ENCODE data around the gene SMG6. TPM values are rescaled to one million over a fixed set of nuclear protein-coding genes. Genes with fewer than 3 reads are reported as not detected.

The SMG6 gene
- total and polyA plus RNA-seq, 2 of the 8 experiments (the other 6 are each of a cell fraction or from before 2014, with no cell fraction given): 18.5 to 25.2 TPM

DNA sequence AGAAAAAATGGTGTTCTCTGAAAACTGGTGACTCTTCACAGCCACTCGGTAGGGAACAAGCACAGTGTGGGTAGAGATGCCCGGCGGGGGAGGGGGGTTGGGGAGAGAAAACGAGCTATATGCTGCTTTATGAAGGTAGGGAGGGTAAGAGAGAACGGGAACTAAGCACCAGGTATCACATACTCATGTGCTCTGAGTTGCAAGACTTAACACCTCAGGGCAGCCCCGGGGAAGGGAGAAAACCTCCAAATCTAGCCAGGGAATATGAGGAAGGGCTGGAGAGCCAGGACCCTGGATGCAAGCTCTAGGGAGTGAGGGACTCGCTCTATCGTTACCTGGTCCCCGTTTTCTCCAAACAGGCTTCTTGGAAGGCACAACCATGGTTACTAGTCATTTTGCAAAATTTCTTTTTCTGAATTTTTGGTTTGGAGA lies 213.4 kb downstream of the SMG6 start:
- 0 out of 4 replicates have a peak overlapping the region, but pooled peaks of 1 of the 2 experiments have one; percentile 8 for H3K4me2 ChIP-seq (ENCODE audit: insufficient read depth in 1 of 2, low read depth in 2 of 2, low read length in 2 of 2)
- H3K56ac ChIP-seq (replicated peaks; ENCODE audit: insufficient read length, low read depth, low read length): no peak overlapping the region
- H3K18ac ChIP-seq (ENCODE audit: extremely low read depth, low read length): no peak overlapping the region
- H3K23me2 ChIP-seq (ENCODE audit: low read depth, low read length): no peaks in the 10 kb centered on the region
- H2AK5ac ChIP-seq (ENCODE audit: low read depth, low read length): no peak overlapping the region
- no peak overlapping the region for H4K8ac ChIP-seq (ENCODE audit: extremely low read depth, insufficient read depth, low read length)
- H2BK15ac ChIP-seq (ENCODE audit: low read length): no peak overlapping the region
- no peak overlapping the region for H3K4ac ChIP-seq (replicated peaks; ENCODE audit: insufficient read length, low read depth, low read length)
- no peak overlapping the region for H2AFZ ChIP-seq (ENCODE audit: low read length)
- no peak overlapping the region for H2BK5ac ChIP-seq (ENCODE audit: low read depth, low read length)
- no peak overlapping the region for H3K27ac ChIP-seq (ENCODE audit: low read depth, low read length)
- H3K9me3 ChIP-seq (ENCODE audit: insufficient read depth in 2 of 2, low read depth in 1 of 2, low read length in 1 of 2): no peaks in the 10 kb centered on the region
- DNase-seq (ENCODE audit: low read depth in 1 of 2, low spot score in 2 of 2): no peak
- H2BK12ac ChIP-seq (ENCODE audit: low read depth, low read length): no peak overlapping the region
- H3K36me3 ChIP-seq (ENCODE audit: control insufficient read depth in 2 of 4, insufficient read depth in 4 of 4, low read length in 3 of 4): no peaks in the 10 kb centered on the region
- H4K20me1 ChIP-seq (replicated peaks in 1 of 2; ENCODE audit: control insufficient read depth in 1 of 2, insufficient read depth in 2 of 2, low read length in 2 of 2): peaks cover 0 to 7% of the 10 kb centered on the region in 2 experiments
- POLR2A ChIA-PET (ENCODE audit: partially characterized antibody): interaction anchor here (1.1 to 1.2 kb wide), 2 partner anchors 29 to 100 kb away, joined by 3 to 4 read pairs; no protein-coding TSS in a partner anchor
- no peak overlapping the region for H2BK20ac ChIP-seq (ENCODE audit: low read length)
- WGBS, 2 experiments (ENCODE audit: extremely low coverage in 1 of 2, insufficient coverage in 1 of 2, insufficient read length in 1 of 2, insufficient replicate concordance in 2 of 2, low coverage in 1 of 2, low lambda C conversion rate in 2 of 2, missing lambda C conversion rate in 1 of 2): 85% methylated on average over 9 of the region's 9 CpGs; no CpG with 5 or more reads in 1 of the 2 experiments
- no peak overlapping the region for H3K23ac ChIP-seq (ENCODE audit: insufficient read length)
- H2BK120ac ChIP-seq (replicated peaks; ENCODE audit: low read depth, low read length): no peak overlapping the region
- no peak overlapping the region for H4K91ac ChIP-seq (replicated peaks; ENCODE audit: insufficient read length, low read length)
- no peak overlapping the region for H4K5ac ChIP-seq (ENCODE audit: insufficient read length, low read depth, low read length)
- FAIRE-seq: no peak
- no peaks in the 10 kb centered on the region for H3K79me1 ChIP-seq (ENCODE audit: low read depth, low read length)
- CTCF ChIA-PET (ENCODE audit: partially characterized antibody): interaction anchor here (1.1 to 3.4 kb wide), 15 partner anchors 9 to 155 kb away, joined by 3 to 23 read pairs (median 4); no protein-coding TSS in a partner anchor
- H3K4me1 ChIP-seq (replicated peaks in 1 of 4; ENCODE audit: control insufficient read depth in 3 of 4, insufficient read depth in 4 of 4, low read length in 3 of 4): peaks cover 0 to 15% (median 5%) of the 10 kb centered on the region in 4 experiments; a peak in 5 of 7 replicates
- no peaks in the 10 kb centered on the region for H3K79me2 ChIP-seq (ENCODE audit: control insufficient read depth in 1 of 2, insufficient read depth in 2 of 2, low read length in 2 of 2)
- TF ChIP-seq GABPA (IDR thresholded peaks at IDR 0.05; ENCODE audit: borderline replicate concordance, insufficient read depth, low read length): no peak
- TF ChIP-seq KDM5A (IDR thresholded peaks at IDR 0.05; ENCODE audit: low read length): no peak
- no peak for TF ChIP-seq CEBPB (IDR thresholded peaks at IDR 0.05; ENCODE audit: low read depth, low read length)
- H3K14ac ChIP-seq (ENCODE audit: insufficient read length): no peak overlapping the region
- no peaks in the 10 kb centered on the region for H3K27me3 ChIP-seq (replicated peaks in 1 of 4; ENCODE audit: control insufficient read depth in 3 of 4, extremely low read depth in 1 of 4, insufficient read depth in 3 of 4, low read length in 3 of 4)
- H3K4me3 ChIP-seq (ENCODE audit: extremely low read depth in 1 of 4, insufficient read depth in 2 of 4, low read depth in 3 of 4, low read length in 4 of 4): no peak overlapping the region
- no peak overlapping the region for H3K9ac ChIP-seq (replicated peaks in 1 of 4; ENCODE audit: extremely low read depth in 1 of 4, low read depth in 3 of 4, low read length in 3 of 4)
